OCI-LY3 (cell line): ENCODE data around the gene ST6GAL1.

Source experiments
- EZH2phosphoT487 ChIP-seq: fragments of 200-600 bp; shearing (Covaris generic); IDR thresholded peaks from 2 replicates; pipeline ENCODE4 v1.6.1; 2018; ENCODE audit warnings: antibody characterized with exemption, mixed run types, low read depth
- TF ChIP-seq, protein P1 (sequence below): fragments of 200-600, 300-600 bp; sonication (generic); IDR thresholded peaks from 2 replicates; pipeline ENCODE4 v1.5.1; 2014; ENCODE audit warnings: antibody characterized with exemption, low read length, low read depth

DNA sequence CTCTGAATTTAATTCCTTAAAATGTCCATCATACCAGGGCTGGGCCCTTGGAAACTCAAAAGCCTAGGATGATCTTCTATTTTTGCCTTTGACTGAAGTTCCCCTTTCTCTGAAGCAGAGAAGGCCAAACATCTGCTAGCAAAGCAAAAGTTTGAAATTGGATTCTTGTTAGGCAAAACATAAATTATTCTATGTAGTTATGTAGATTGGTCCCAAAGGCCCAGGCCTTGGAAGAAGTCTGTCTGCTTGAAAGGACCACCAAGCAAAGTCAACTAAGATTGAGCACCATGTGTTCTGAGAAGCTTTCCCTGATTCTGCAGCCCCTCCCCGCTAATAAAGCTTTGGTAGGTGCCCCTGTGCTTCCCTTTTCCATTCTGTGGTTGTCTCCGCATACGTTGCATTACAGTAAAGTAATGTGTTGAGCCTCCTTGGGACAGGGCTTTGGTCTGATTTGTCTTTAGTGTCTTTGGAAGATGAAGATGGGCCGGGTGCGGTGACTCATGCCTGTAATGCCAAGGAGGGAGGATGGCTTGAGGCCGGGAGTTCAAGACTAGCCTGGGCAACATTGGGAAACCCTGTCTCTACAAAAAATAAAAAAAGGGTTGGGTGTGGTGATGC, 152.5 kb downstream of the ST6GAL1 start:
- TF ChIP-seq EZH2phosphoT487: no peak
- TF ChIP-seq, protein P1, sequence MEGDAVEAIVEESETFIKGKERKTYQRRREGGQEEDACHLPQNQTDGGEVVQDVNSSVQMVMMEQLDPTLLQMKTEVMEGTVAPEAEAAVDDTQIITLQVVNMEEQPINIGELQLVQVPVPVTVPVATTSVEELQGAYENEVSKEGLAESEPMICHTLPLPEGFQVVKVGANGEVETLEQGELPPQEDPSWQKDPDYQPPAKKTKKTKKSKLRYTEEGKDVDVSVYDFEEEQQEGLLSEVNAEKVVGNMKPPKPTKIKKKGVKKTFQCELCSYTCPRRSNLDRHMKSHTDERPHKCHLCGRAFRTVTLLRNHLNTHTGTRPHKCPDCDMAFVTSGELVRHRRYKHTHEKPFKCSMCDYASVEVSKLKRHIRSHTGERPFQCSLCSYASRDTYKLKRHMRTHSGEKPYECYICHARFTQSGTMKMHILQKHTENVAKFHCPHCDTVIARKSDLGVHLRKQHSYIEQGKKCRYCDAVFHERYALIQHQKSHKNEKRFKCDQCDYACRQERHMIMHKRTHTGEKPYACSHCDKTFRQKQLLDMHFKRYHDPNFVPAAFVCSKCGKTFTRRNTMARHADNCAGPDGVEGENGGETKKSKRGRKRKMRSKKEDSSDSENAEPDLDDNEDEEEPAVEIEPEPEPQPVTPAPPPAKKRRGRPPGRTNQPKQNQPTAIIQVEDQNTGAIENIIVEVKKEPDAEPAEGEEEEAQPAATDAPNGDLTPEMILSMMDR: no peak
